Ramos (cell line): ENCODE results near the gene IQGAP3.

ENCODE experiments used
- in situ Hi-C: fragments of 300-500 bp; cut with MboI; formaldehyde crosslinking; loops from one replicate; pipeline ENCODE4 v1.14.3; 2022; ENCODE audit warnings: low sequenced_read_pairs; ENCODE audit not compliant: unreplicated experiment

Gene IQGAP3

GRCh38 chr1:156499842-156500542, 72.4 kb downstream of the IQGAP3 start:
- in situ Hi-C loops, result loop anchor here (25.0 kb wide), 1 partner anchor 1638 kb away; the partner anchor contains the start of gene KCNN3

DNA sequence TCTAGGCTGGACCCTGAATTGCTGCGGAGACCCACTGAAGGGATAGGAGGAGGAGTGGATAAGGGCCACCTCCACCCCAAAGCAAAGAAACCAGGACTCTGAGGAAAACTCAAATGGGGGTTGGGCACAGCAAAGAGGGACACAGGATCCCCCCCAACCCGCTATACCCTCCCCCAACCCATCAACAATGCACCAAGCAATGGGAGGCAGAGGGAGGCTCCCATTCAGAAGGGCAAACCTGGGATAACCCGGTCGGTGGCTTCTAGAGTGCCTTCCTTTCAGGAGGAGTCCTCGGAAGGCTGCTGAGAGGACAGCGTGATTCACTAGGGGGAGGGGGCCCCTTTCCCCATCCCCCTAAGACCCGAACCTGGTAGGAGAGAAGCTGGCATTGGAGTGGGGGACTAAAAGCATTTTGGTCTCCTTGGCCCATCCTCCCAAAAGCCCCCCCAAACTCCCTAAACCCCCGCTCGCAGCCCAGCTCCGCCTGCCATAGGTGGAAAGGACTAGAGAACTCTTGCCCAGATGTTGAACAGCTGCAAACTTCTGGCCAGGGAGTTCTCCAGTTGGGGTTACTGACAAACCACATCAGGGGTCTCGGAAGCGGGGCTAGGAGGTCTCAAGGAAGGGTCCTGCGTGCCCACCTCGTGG, 73.0 kb downstream of the IQGAP3 start:
- in situ Hi-C loops, result loop anchor here (25.0 kb wide), 1 partner anchor 1637 kb away; the partner anchor contains the start of gene KCNN3

DNA sequence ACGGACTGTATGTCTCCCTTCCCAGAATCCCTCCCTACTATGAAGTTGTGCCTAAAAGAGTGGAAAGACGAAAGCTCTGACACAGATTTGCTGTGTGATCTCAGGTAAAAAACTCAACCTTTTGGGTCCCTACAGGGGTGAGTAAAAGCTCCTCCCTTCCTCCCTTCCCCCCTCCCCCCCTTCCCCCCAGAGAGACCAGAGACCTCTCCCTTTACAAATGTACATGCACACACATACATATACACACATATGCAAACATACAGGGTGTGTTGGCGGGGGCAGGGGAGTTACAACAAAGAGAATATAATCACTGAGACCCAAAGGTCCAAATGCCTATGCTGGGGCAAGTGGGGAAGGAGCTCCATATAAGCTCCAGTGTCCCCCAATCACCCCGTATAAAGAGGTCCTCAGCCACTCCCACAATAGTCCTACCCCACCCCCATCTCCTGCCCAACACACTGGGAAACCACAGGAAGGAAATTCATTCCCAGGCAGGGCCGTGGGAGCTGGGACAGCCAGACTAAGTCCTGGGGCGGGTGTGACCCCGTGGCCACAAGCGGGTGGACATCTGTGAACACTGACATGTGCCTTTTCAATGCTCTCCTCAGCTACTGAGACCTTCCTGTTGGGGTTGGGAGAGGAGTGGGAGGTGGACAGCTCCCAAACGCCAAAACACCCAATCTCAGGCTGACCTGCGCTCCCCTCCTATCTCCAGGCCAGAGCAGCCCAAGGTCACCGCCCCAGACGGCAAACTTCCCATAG, 73.8 kb downstream of the IQGAP3 start:
- in situ Hi-C loops, result loop anchor here (25.0 kb wide), 1 partner anchor 1636 kb away; the partner anchor contains the start of gene KCNN3

DNA sequence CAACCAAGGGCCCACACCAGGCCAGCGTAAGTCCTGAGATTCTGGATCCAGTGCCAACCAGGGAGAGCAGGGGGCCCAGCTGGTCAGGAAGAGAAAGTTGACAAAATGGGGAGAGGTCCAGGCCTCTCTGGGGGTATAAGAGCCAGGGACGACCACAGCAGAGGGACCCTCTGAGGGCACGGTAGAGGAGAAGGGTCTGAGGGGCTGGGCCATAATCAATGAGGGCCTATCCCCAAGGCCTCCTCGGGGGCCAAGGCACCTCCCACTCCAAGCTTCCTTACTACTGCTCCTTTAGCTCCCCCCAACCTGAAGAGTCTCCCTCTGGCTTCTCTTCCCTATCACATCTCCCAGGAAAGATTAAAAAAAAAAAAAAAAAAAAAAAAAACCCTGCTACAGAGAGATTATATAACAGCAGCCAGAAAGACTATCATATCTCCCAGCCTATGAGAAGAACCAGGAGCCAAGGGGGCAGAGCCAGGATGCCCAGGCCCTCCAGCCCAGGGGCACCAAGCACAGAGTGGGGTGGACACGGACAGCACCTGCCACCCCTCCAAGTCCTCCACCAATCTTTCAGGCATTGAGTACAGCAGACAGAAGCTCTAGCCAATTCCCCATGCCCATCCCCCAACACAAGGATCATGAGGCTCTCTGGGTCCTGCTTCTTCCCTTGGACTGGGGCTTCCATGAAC, 74.5 kb downstream of the IQGAP3 start:
- in situ Hi-C loops, result loop anchor here (25.0 kb wide), 1 partner anchor 1636 kb away; the partner anchor contains the start of gene KCNN3

GRCh38 chr1:156497078-156497742, 75.2 kb downstream of the IQGAP3 start:
- in situ Hi-C loops, result loop anchor here (25.0 kb wide), 1 partner anchor 1635 kb away; the partner anchor contains the start of gene KCNN3

DNA sequence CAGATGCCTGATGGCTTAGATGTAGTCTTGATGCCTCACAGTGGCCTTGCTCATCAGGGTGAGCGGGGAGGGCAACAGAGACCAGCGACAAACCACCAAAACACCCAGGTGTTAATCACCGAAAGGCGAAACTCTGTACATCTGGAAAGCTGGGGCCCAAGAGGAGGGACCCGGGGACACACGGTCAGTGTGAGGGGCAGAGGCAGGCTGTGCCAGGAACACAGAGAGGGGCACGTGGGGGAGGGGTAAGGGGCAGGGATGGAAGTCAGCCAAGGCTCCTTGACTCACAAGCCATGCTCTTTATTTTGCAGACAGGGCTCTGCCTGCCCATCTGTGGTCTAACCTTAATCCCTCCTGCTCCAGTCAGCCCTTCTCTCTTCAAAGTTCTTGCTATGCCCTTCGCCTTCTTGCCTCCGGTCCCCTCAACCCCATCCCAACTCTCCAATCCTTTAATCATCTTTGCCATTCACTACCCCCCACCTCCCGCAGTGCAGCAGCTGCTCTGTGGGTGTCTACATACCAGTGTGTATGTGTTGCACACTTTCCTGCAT, 76.1 kb downstream of the IQGAP3 start:
- in situ Hi-C loops, result loop anchor here (25.0 kb wide), 1 partner anchor 1634 kb away; the partner anchor contains the start of gene KCNN3

GRCh38 chr1:156495401-156496140, 76.8 kb downstream of the IQGAP3 start:
- in situ Hi-C loops, result loop anchor here (25.0 kb wide), 1 partner anchor 1633 kb away; the partner anchor contains the start of gene KCNN3

GRCh38 chr1:156494309-156494895, 78.0 kb downstream of the IQGAP3 start:
- in situ Hi-C loops, result loop anchor here (25.0 kb wide), 1 partner anchor 1632 kb away; the partner anchor contains the start of gene KCNN3

DNA sequence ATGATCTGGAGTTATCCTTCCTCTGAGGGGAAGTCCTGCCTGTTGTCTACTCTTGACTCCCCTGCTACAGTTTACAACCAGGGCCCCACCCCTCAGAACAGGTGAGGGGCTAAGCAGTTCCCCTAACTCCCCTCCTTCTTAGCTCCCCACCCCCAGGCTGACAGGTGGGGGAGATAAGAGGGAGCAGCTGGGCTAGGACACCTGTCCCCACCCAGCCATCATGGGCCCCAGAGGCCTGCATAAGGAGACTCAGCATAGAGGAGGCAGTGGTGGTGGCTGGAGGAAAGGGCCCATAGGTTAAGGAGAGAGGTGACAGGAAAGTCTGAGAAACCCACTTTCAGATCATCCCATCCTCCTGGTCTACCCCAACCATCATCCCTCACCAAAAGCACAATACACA, 78.6 kb downstream of the IQGAP3 start:
- in situ Hi-C loops, result loop anchor here (25.0 kb wide), 1 partner anchor 1631 kb away; the partner anchor contains the start of gene KCNN3

DNA sequence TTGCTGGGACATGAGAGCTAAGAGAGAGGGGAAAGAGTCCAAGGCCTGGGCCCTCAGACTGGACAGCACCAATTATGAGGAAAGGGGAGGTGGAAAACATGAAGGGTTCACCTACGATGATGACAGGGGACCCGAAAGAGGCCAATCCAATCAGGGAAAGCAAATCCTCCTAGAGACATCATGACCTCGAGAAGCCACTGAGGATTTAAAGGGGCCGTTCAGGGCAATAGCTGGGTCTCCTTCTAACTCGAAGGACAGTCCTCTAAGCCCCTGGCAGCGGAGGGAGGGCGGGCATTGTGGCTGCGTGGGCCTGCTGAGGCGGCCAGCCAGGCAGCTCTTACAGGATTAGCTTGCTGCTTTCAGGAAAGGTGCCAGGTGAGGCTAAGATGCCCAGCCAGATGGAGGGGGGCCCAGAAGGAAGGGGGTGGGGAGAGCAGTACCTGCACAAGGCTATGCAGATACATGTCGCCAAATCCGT, 79.2 kb downstream of the IQGAP3 start:
- in situ Hi-C loops, result loop anchor here (25.0 kb wide), 1 partner anchor 1631 kb away; the partner anchor contains the start of gene KCNN3

GRCh38 chr1:156492591-156493080, 79.7 kb downstream of the IQGAP3 start:
- in situ Hi-C loops, result loop anchor here (25.0 kb wide), 1 partner anchor 1630 kb away; the partner anchor contains the start of gene KCNN3

GRCh38 chr1:156492013-156492590, 80.3 kb downstream of the IQGAP3 start:
- in situ Hi-C loops, result loop anchor here (25.0 kb wide), 1 partner anchor 1630 kb away; the partner anchor contains the start of gene KCNN3

- in situ Hi-C loops, result loop anchor here (25.0 kb wide), 1 partner anchor 1629 kb away; the partner anchor contains the start of gene KCNN3
These were observed 81.0 kb downstream of the IQGAP3 start for GRCh38 chr1:156491151-156491949.

GRCh38 chr1:156490401-156491032, 81.8 kb downstream of the IQGAP3 start:
- in situ Hi-C loops, result loop anchor here (25.0 kb wide), 1 partner anchor 1628 kb away; the partner anchor contains the start of gene KCNN3

DNA sequence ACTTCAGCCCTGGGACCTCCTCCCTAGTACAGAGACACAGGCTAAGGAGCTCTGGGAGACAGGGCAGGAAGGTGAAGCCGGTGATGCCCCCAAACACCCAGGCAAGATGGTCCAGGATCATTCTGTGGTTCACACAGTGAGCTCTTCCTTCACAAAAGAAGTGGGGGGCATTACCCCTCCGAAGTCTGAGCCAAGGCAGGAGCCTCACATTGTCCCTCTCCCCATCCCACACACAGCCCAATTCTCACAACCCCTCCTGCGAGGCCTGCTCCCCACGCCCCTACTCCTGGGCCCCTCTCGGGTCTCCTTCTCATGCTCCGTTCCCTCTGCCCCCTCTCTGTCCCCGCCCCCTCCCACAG, 82.5 kb downstream of the IQGAP3 start:
- in situ Hi-C loops, result loop anchor here (25.0 kb wide), 1 partner anchor 1628 kb away; the partner anchor contains the start of gene KCNN3
